Ramos (cell line): Measurements from ENCODE around the gene RSPH6A.

Experiments
- in situ Hi-C: fragments of 300-500 bp; cut with MboI; formaldehyde crosslinking; loops from one replicate; pipeline ENCODE4 v1.14.3; 2022; ENCODE audit warnings: low sequenced_read_pairs; ENCODE audit not compliant: unreplicated experiment

Gene RSPH6A

GRCh38 chr19:45782162-45782691 is 32.9 kb downstream of the RSPH6A start, which contains the start of gene DMPK:
TSS of gene DMPK (minus strand) at chr19:45782490. CDS start at chr19:45782352, 138 bp downstream.
- in situ Hi-C loops, result no loop called here

DNA sequence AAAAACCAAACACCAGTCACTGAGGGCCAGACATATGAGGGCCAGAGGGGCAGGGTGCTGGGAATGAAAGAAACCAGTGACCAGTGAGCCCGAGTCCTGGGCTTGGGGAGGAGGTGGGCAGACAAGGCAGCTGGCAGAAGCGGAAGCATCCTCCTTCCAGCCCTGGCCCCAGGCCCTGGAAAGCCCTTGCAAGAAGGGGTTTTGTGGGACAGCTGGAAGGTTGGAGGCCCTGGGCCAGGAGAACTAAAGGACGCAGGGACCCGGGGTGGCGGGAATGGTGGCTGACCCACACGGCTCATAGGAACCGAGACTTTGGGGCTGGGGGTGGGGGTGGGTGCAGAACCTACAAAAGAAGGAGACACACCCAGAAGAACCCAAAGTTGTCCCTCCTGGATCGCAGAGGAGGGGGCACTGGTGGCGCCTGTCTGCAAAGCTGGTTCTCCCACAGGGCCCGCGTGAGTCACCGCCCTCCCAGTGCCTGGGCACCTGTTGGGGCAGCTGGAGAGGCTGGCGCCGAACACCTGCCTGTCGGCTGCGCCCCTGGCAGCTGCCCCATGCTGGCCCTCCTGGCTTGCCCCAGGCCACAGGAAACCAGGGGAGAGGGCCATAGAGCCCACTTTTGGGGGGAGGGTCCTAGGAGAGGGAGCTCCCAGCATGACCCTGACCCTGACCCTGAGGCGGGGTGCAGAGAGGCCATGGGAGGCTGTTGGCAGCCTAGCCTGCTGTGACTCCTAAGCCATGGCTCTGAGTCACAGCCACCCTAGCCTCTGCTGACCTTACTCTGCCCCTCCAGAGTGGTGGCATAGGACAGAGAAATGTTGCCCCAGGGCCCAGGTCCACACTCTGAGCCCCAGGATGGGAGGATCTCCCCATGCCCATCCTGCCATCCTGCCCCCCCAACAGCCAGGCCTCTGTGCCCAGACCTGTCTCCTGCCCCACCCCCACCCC is 33.6 kb downstream of the RSPH6A start:
- in situ Hi-C loops, result no loop called here

DNA sequence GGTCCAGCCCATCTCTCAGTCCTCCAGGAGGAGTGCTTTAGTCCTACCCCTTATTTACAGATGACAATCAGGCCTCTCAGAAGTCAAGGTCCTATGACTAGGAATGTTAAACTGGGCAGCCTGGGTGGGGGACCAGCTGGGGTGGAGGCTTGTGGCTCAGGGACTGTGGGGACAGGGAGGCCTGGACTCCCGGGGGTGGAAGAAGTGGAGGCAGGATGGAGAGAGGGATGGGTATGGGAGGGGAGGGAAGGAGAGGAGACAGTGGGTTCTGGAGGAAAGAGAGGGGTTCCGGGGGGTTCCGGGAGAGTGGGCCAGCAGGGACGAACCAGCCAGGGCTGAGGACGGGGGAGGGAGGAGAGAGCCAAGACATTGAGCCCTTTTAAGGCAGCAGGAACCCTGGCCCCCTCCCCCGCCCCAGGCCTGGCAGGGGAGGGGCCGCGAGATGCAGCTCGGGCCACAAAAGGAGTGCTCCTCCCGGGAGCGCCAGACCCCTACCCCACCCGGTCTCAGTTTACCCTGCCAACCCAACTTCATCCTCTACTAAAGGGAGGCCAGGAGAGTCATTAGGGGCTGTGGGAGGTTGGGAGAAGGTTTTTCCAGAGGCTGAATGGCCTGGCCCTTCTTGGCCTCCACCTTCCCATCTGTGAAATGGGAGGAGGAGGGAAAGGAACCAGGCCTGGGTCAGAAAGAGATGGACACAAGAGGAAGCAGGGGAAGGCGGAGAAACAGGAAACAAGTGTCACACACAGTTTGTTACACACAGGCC is 34.5 kb downstream of the RSPH6A start:
- in situ Hi-C loops, result no loop called here

GRCh38 chr19:45780146-45780447 is 35.0 kb downstream of the RSPH6A start:
- in situ Hi-C loops, result no loop called here

DNA sequence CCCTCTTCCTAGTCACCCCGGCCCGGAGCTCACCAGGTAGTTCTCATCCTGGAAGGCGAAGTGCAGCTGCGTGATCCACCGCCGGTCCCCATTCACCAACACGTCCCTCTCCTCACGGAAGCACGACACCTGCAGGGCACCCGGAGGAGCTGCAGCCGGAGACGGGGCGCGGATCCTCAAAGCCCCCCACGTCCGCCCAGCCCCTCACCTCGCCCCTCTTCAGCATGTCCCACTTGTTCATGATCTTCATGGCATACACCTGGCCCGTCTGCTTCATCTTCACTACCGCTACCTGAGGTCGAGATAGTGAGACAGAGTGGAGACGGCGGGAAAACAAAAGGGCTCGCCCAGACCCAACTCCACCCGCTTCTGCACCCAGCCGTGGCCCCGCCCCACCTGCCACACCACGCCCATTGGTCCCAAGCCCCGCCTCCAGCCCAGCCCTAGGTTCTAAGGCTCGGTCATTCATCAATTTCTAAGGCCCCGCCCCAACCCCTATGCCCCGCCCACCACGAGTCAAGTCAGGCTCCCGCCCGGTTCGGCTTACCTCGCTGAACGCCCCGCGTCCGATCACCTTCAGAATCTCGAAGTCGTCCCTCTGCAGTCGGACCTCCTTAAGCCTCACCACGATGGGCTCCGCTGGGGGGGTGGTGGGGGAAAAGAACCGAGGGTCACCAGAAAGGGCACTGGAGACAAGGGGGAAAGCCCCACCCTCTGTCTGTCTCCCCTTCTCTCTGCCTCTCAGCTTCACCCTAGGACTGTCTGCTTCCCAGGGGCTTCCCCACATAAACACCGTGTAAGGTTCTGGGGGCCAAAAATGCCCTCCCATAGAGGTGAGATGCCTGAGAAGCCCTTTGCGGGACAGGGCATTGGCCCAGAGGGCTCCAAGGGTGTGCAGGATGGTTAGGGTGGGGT is 35.6 kb downstream of the RSPH6A start:
- in situ Hi-C loops, result no loop called here

DNA sequence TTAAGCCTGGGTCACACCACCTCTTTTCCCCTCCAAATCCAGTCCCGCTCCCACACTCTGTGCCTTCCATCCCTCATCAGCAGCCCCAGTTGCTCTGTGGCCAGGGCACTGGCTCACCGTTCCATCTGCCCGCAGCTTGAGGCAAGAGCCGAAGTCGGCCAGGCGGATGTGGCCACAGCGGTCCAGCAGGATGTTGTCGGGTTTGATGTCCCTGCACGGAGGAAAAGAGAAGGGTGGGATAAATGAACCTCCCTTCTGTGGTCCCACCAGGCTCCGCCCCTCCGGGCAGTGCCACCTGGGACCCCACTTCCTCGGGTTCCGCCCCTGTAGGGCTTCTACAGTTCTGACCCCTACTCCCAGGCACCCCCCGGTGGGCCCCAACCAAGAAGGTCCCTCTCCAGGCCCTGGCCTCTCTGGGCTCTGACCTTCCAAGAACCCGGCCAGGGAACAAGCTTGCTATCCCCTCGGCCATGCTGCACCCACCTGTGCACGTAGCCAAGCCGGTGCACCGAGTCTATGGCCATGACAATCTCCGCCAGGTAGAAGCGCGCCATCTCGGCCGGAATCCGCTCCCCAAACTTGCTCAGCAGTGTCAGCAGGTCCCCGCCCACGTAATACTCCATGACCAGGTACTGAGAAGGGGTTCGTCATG is 37.0 kb downstream of the RSPH6A start:
- in situ Hi-C loops, result no loop called here

GRCh38 chr19:45777395-45777961 is 37.6 kb downstream of the RSPH6A start:
- in situ Hi-C loops, result no loop called here

GRCh38 chr19:45774765-45775164 is 40.3 kb downstream of the RSPH6A start:
- in situ Hi-C loops, result no loop called here

DNA sequence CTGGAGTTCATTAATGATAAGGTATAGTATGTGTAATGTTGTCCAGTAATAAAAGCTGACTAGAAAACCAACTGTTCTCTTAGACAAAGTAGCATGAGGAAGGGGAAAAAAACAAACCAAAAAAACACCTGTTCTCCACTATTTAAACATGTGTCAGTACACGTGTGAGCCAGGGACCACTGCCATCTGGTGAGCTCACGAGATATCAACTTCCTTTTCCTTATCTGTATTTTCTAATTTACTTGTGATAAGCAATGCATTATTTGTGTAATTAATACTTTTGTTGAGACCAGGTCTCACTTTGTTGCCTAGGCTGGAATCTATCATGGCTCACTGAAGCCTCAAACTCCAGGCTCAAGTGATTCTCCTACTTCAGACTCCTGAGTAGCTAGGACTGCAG is 41.7 kb downstream of the RSPH6A start:
- in situ Hi-C loops, result no loop called here

GRCh38 chr19:45772912-45773311 is 42.2 kb downstream of the RSPH6A start:
- in situ Hi-C loops, result no loop called here

DNA sequence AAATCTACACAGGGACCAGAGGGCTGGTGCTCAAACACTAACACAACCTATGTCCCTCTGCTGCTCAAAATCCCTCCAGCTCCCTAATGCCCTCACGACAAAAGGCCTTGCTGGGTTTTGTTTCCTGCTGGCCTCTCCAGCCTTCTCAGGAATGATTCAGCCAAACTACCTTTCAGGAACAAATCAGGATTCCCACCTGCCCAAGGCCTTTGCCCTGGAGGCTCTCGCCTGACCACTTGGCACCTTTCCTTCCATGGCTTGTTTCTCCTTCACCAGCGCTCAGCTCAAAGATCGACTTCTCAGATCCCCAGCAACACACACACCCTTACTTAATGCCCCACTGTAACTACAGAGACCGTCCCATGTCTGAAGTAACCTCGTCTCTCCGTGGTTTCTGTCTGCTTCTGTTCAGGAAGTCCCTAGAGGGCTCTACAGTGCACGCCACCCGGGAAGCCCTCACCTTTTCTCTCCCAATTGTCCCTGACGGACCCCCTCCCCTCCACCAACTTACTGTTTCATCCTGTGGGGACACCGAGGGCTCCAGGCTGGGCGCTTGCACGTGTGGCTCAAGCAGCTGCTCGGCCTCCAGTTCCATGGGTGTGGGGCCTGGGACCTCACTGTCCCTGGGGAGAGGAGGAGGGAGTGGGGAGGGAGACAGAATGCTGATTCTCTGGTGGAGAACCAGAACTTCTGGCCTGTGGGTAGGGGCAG is 42.8 kb downstream of the RSPH6A start:
- in situ Hi-C loops, result no loop called here

DNA sequence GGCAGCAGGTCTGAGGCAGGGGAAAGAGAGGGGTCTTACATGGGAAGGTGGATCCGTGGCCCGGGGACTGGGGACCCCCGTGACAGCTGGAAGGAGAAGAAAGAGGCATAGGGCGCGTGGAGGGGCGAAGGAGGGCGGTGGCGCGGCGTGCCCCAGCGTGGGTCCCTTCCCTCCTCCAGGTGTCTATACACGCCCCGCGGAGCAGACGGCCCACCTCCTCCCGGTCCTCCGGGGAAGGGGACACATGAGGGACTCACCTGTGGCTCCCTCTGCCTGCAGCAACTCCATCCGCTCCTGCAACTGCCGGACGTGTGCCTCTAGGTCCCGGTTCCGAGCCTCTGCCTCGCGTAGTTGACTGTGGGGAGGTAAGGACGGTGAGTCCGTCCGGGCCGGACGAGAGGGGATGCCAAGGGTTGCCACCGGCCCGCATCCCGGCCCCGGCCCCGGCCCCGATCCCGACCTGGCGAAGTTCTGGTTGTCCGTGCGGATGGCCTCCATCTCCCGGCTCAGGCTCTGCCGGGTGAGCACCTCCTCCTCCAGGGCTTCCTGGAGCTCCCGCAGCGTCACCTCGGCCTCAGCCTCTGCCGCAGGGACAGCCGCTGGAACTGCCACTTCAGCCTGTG is 43.7 kb downstream of the RSPH6A start:
- in situ Hi-C loops, result no loop called here

GRCh38 chr19:45770192-45771101 is 44.7 kb downstream of the RSPH6A start:
- in situ Hi-C loops, result no loop called here

- in situ Hi-C loops, result no loop called here
These were observed 45.3 kb downstream of the RSPH6A start for GRCh38 chr19:45769821-45770191.

GRCh38 chr19:45768984-45769782 is 45.9 kb downstream of the RSPH6A start, which contains the start of gene SIX5:
TSS of gene SIX5 (minus strand) at chr19:45769252. CDS start at chr19:45768844, 408 bp downstream.
- in situ Hi-C loops, result no loop called here

- in situ Hi-C loops, result no loop called here
These were observed 46.5 kb downstream of the RSPH6A start for GRCh38 chr19:45768655-45768983.
